ENCODE data around the gene PBXIP1.

GRCh38 chr1:154944401-154945159, 11.3 kb downstream of the PBXIP1 start:
- TF ChIP-seq CTCF (IDR thresholded peaks at IDR 0.05) (no peak), POLR2A (IDR thresholded peaks at IDR 0.05) (no peak)
